Measurements from ENCODE around the gene SLC25A43. TPM values are rescaled to one million over a fixed set of nuclear protein-coding genes. Genes with fewer than 3 reads are reported as not detected.

SLC25A43 gene
- 27.7 and 29.4 TPM in 2 replicates for total RNA-seq

GRCh38 chrX:119398974-119399771, at the start of gene SLC25A43:
SLC25A43 (plus strand) TSS chrX:119399336; CDS start chrX:119399404, 68 bp downstream.

GRCh38 chrX:119467842-119468550, 68.9 kb downstream of the SLC25A43 start, which contains the start of gene SLC25A5:
SLC25A5 (plus strand) TSS chrX:119468444; CDS start chrX:119468516, 72 bp downstream.

Other genes with a start within 250 kb of the SLC25A43 start
- 125 and 142 TPM in 2 replicates for gene PGRMC1, start 163.1 kb upstream of the SLC25A43 start, total RNA-seq
- 282 and 442 TPM in 2 replicates for gene SLC25A5, start 69.1 kb downstream of the SLC25A43 start, total RNA-seq
- gene STEEP1, start 166.1 kb downstream of the SLC25A43 start, total RNA-seq: 42.4 and 42.7 TPM in 2 replicates
- gene UBE2A, start 175.2 kb downstream of the SLC25A43 start, total RNA-seq: 19.5 and 21.1 TPM in 2 replicates
- gene NKRF, start 207.1 kb downstream of the SLC25A43 start, total RNA-seq: 3.6 and 7.0 TPM in 2 replicates